Natural killer cell treated with Interleukin-12 subunit alpha and Interleukin-12 subunit beta and Interleukin-15 and Interleukin-18, amount 100 ng/mL, for 72 hours (primary cell): ENCODE results near the gene ARPC1B. TPM values are rescaled to one million over a fixed set of nuclear protein-coding genes. Genes with fewer than 3 reads are reported as not detected.
"Not testable (repeated sequence)": the region's sequence is repeated elsewhere in the genome, so short reads cannot be mapped to it uniquely, and the experiment has no call there.

ENCODE experiments used
- ATAC-seq, 2 donors: fragments of 150-1000 bp; cut with Tn5 transposase in 1 of 2; sonication (Bioruptor Pico), chemical (Tn5 transposase) in 1 of 2; 2 replicates each; pipeline ENCODE4 v1.10.0; 2021
- DNase-seq: peaks from one replicate; pipeline ENCODE4 v3.0.0; 2022; ENCODE audit warnings: low spot score
- H3K27ac Mint-ChIP-seq, 2 donors: 1 replicate in 1 of 2; 2 replicates in 1 of 2; pipeline ENCODE4 v1.8.0; 2022; ENCODE audit warnings: mixed read lengths in 2 of 2, mild to moderate bottlenecking in 1 of 2, moderate library complexity in 1 of 2
- H3K27me3 Mint-ChIP-seq, 2 donors: 1 replicate in 1 of 2; 2 replicates in 1 of 2; pipeline ENCODE4 v1.8.0; 2022; ENCODE audit warnings: mixed read lengths in 2 of 2
- H3K36me3 Mint-ChIP-seq: one replicate; pipeline ENCODE4 v1.8.0; 2022; ENCODE audit warnings: mixed read lengths
- H3K4me1 Mint-ChIP-seq, 2 donors: 1 replicate in 1 of 2; 2 replicates in 1 of 2; pipeline ENCODE4 v1.8.0; 2022; ENCODE audit warnings: low read depth in 2 of 2, mixed read lengths in 2 of 2, mild to moderate bottlenecking in 1 of 2
- H3K4me3 Mint-ChIP-seq: one replicate; pipeline ENCODE4 v1.8.0; 2022; ENCODE audit warnings: mixed read lengths
- H3K9me3 Mint-ChIP-seq: 2 replicates; pipeline ENCODE4 v1.8.0; 2022; ENCODE audit warnings: mixed read lengths
- total RNA-seq, 2 donors: library from RNA; stranded (reverse); gene quantifications; one replicate each; pipeline ENCODE4 v1.2.3, GENCODE V29; 2022

The ARPC1B gene
- 100 to 1,000 TPM; 286 to 366 TPM for total RNA-seq

DNA sequence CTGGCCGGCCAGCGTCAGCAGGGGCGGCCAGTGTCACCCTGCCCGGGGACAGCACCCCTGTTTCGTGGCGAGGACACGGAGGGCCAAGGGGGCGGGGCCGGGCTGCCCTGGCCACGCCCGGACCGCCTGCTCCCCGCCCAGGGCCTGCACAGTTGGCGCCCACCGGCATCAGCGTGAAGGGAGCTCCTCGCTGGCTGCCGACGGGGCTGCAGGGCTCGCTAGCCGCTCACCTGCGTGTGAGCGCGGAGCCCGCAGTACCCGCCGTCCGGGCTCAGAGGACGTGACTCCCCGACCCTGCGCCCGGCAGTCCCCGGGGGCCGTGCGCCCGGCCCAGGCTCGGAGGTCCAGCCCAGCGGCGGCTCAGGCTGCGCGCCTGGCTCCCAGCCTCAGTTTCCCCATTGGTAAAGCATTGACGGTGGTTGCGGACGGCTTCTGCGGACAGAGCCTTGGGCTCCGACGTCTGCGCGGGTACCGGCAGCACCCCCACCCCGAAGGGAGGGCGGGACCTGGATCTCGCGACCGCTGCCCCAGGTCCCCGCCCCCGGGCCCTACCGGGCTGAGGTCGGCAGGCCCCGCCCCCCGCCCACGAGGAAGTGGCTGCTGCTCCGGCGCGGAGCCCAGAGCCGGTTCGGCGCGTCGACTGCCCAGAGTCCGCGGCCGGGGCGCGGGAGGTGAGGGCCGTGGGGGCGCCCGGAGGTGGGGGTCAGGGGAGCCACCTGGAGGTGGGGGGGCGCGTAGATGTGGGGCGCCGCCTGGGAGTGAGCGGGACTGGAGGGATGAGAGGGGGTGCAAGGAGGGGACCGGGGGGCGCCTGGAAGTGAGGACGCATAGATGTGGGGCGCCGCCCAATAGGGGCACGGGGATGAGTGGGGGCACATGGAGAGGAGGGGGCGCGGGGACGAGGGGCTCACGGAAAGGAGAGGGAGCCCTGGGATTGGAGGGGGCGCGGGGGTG is at the start of gene ARPC1B:
ARPC1B (plus strand) TSS at position 620 of the 954 bp plus-strand sequence. CDS start 10,985 bp downstream, outside the sequence.
- peak; percentile 87 to 90 for ATAC-seq
- H3K36me3 Mint-ChIP-seq = peaks cover 10% of the 10 kb centered on the region
- peaks cover 15% of the 10 kb centered on the region in 2 donors for H3K4me1 Mint-ChIP-seq
- peak within 1 kb of the TSS; percentile 84 to 96 for H3K27ac Mint-ChIP-seq
- peak; percentile 90 for DNase-seq
- H3K27me3 Mint-ChIP-seq = no peaks in the 10 kb centered on the region
- H3K4me3 Mint-ChIP-seq = peak within 1 kb of the TSS; percentile 80
- no peaks in the 10 kb centered on the region for H3K9me3 Mint-ChIP-seq

DNA sequence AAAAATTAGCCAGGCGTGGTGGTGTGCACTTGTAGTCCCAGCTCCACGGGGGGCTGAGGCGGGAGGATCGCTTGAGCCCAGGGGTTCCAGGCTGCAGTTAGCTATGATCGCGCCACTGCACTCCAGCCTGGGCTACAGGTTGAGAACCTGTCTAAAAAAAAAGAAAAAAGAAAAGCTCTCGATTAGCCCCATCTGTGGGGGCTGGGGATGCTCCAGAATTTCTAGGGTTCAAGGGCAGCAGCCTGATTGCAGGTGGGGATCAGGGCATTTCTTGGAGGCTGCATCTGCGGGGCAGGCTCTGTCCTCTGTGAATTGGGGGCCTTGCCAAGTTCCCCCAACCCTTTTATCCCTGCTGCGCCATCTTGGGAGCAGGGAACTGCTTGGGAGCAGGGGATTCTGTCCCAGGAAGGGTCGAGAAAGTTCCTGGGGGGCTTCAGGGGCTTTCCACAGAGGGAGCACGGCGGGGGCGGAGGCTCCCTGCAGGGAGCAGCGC is 49.5 kb upstream of the ARPC1B start:
- Mint-ChIP-seq H3K9me3 (no peaks in the 10 kb centered on the region), H3K27ac (peak overlapping the region; percentile 82 to 98), H3K27me3 (peaks cover 0 to 3% of the 10 kb centered on the region in 2 donors), H3K4me1 (peaks cover 18 to 35% of the 10 kb centered on the region in 2 donors), H3K36me3 (peaks cover 9% of the 10 kb centered on the region), H3K4me3 (peak overlapping the region; percentile 98)
- ATAC-seq (no peak), DNase-seq (no peak)

DNA sequence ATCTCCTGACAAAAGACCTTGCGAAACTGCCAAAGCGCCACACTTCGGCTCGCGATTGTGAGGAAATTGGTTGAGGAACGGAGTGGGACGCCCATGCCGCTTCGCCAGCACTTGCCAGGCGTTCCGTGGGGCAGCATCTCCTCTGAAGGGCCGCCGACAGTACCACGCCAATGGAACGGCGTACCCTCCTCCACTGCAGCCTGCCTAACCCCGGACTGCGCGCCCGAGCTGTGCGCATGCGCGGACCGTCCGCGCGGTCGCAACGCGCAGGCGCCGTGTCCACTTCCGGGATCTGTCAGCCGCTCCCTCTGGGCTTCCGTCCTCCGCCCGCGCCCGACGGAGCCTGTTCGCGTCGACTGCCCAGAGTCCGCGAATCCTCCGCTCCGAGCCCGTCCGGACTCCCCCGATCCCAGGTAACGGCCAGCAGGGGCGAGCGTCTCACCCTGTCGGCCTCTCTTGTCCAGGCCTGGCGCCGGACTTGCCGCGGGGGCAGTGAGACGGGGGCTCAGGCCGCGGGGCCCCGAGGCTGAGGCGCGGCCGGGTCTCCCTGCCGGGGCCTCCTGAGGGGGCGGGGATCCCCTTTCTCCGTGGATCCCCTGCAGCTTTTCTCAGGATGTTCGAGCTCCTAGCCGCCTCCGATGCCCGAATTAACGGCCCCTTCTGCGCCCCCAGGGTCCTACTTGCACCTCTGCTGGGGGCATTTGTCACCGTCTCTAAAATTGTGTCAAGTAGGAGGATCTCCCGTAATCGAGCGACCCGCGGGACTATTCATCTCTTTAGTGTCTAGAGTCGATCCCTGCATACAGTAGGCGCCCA is 48.7 kb upstream of the ARPC1B start, which contains the start of gene ARPC1A:
ARPC1A (plus strand) TSS at position 307 of the 816 bp plus-strand sequence. CDS start 7,456 bp downstream, outside the sequence.
- Mint-ChIP-seq H3K27me3 (peaks cover 0 to 3% of the 10 kb centered on the region in 2 donors), H3K36me3 (peaks cover 9% of the 10 kb centered on the region), H3K9me3 (no peaks in the 10 kb centered on the region), H3K4me3 (peak within 1 kb of the TSS; percentile 98), H3K27ac (peak within 1 kb of the TSS; percentile 82 to 98), H3K4me1 (peaks cover 25 to 42% of the 10 kb centered on the region in 2 donors)
- ATAC-seq = peak; percentile 95 to 96
- peak; percentile 93 for DNase-seq

DNA sequence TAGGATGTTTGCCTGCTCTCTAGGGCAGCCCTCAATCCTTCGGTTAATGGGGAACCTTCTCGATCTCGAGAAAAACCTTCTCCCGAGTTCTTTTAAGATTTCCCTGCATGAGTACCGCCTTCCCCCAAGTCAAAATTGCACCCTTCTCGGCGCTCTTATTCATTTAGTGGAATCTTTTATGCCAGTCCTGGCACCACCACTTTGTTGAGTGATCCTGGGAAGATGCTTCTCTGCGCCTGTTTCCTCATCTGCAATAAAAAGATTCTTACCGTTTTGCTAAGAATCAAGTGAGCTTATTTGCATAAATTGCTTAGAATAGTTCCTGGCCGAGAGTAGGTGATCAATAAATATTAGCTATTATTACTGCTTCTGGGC is 48.1 kb upstream of the ARPC1B start:
- H3K4me1 Mint-ChIP-seq = peaks cover 28 to 46% of the 10 kb centered on the region in 2 donors
- DNase-seq (no peak), ATAC-seq (no peak)
- peaks cover 9% of the 10 kb centered on the region for H3K36me3 Mint-ChIP-seq
- H3K9me3 Mint-ChIP-seq = no peaks in the 10 kb centered on the region
- peak overlapping the region; percentile 98 for H3K4me3 Mint-ChIP-seq
- H3K27me3 Mint-ChIP-seq = peaks cover 0 to 3% of the 10 kb centered on the region in 2 donors
- peak overlapping the region; percentile 82 to 98 for H3K27ac Mint-ChIP-seq

DNA sequence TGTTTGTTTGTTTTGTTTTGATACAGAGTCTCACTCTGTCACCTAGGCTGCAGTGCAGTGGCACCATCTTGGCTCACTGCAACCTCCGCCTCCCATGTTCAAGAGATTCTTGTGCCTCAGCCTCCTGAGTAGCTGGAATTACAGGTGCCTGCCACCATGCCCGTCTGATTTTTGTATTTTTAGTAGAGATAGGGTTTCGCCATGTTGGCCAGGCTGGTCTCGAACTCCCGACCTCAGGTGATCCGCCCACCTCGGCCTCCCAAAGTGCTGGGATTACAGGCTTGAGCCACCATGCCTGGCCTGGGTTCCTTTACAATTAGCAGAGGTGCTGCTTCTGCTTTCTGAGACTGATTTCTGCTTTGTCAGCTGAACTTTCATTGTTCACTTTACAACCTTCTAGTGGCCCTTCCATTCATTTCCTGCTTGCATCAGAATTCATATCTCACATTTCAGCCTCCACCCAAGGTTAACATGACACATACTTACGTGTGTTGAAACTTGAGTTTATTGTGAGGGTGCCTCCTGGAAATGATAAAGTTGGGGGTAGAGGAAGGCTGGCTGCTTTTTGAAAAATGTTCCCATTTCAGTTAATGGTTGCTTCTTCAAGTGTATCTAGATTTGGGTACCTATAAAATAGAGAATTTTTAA is 44.1 kb upstream of the ARPC1B start:
- H3K4me3 Mint-ChIP-seq = peak overlapping the region; percentile 77
- H3K9me3 Mint-ChIP-seq, DNase-seq, H3K27me3 Mint-ChIP-seq: not testable (repeated sequence)
- peaks cover 36 to 45% of the 10 kb centered on the region in 2 donors for H3K4me1 Mint-ChIP-seq
- peaks cover 19% of the 10 kb centered on the region for H3K36me3 Mint-ChIP-seq
- ATAC-seq = peak; percentile 68 to 70
- H3K27ac Mint-ChIP-seq = peak overlapping the region; percentile 95 to 98

DNA sequence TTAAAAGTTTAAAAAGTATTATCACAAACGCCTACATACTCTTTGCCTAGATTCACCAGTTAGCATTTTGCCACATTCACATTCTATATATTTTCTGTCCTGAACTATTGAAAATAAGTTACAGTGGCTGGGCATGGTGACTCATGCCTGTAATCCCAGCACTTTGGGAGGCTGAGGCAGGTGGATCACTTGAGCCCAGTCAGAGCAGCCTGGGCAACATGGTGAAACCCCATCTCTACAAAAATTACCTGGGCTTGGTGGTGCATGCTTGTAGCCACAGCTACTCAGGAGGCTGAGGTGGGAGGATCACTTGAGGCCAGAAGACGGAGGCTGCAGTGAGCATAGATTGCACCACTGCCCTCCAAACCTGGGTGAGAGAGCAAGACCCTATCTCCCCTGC is 43.5 kb upstream of the ARPC1B start:
- DNase-seq = no peak

DNA sequence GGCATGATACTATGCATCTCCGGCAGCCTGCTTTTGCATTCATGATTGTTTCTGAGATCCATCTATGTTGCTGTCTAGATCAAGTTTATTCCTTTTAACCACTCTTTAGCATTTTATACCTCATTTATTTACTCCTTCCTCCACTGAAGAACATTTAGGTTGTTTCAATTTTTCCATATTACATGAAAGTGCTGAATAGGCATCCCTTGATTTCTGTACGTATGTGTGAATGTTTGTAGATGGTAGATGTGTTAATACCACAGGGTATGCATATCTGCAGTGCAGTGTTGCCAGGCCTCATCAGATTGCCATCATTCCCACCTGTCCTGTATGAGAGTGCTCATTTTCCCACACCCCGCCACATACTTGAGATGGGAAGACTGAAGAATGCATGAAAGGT is 34.9 kb upstream of the ARPC1B start:
- Mint-ChIP-seq H3K27ac (peak overlapping the region in 1 of 2 donors; percentile 62), H3K4me3 (no peak overlapping the region), H3K27me3 (no peaks in the 10 kb centered on the region), H3K36me3 (peaks cover 23% of the 10 kb centered on the region), H3K4me1 (peaks cover 0 to 11% of the 10 kb centered on the region in 2 donors), H3K9me3 (no peaks in the 10 kb centered on the region)
- no peak for DNase-seq
- no peak for ATAC-seq

More for the DNA sequence above, 43.5 kb upstream of the ARPC1B start:
- H3K36me3 Mint-ChIP-seq = peaks cover 20% of the 10 kb centered on the region
- peaks cover 36 to 44% of the 10 kb centered on the region in 2 donors for H3K4me1 Mint-ChIP-seq
- H3K27ac Mint-ChIP-seq = peak overlapping the region; percentile 95 to 98
- ATAC-seq = no peak
- H3K27me3 Mint-ChIP-seq = no peaks in the 10 kb centered on the region
- no peaks in the 10 kb centered on the region for H3K9me3 Mint-ChIP-seq
- H3K4me3 Mint-ChIP-seq = peak overlapping the region; percentile 77

DNA sequence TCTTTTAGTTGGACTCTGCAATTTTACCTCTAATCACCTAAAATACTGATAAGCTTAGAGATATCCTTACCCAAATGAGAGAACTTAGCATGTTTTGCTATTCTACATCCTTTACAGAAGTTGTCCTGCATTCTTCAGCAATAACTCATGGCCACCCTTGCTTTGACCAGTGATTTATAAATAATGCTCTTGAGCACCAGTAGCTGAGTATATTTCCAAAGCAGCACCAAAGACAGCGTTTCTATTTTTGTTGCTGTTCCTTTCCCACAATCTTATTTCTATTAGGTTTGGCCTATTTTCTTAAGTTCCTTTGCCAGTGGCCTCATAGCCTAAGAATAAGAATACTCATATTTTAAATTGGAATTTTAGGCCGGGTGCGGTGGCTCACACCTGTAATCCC is 33.9 kb upstream of the ARPC1B start:
- Mint-ChIP-seq H3K27me3 (no peaks in the 10 kb centered on the region), H3K4me1 (peaks cover 0 to 11% of the 10 kb centered on the region in 2 donors), H3K4me3 (no peak overlapping the region), H3K27ac (peak overlapping the region in 1 of 2 donors; percentile 50), H3K9me3 (no peaks in the 10 kb centered on the region), H3K36me3 (peaks cover 18% of the 10 kb centered on the region)
- ATAC-seq = no peak
- no peak for DNase-seq

DNA sequence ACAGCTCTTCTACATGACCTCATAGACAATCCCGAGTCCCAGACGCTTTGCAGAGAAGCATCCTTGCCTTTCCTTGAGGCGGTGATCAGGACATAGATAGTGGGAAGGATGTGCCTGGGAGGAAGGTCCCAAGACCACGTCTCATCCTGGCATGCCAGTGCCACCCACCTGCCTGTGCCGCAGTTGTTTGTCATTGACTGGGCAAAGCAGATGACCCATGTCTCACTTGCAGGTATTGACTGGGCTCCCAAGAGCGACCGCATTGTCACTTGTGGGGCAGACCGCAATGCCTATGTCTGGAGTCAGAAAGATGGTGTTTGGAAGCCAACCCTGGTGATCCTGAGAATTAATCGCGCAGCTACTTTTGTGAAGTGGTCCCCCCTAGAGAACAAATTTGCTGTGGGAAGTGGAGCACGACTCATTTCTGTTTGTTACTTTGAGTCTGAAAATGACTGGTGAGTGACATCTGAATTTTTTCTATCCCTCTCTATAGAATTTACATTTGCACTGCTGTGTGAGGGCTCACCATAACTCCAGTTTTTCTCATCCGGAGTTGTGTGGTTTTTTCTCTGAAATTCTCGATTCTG is 30.4 kb upstream of the ARPC1B start:
- Mint-ChIP-seq H3K9me3 (no peaks in the 10 kb centered on the region), H3K27me3 (no peaks in the 10 kb centered on the region), H3K36me3 (peaks cover 8% of the 10 kb centered on the region), H3K27ac (peak overlapping the region in 1 of 2 donors; percentile 43), H3K4me1 (peaks cover 0 to 9% of the 10 kb centered on the region in 2 donors), H3K4me3 (no peak overlapping the region)
- ATAC-seq (no peak), DNase-seq (no peak)

DNA sequence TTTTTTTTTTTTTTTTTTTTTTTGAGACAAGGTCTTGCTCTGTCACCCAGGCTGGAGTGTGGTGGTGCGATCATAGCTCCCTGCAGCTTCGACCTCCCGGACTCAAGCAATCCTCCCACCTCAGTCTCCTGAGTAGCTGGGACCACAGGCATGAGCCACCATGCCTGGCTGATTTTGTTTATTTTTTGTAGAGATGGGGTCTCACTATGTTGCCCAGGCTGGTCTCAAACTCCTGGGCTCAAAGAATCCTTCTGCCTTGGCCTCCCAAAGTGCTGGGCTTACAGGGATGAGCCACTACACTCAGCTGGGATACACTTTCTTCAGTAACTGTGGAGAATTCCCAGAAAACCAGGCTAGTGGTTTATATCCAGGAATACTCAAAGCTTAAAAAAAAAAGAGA is 23.9 kb upstream of the ARPC1B start:
- DNase-seq, ATAC-seq, H3K9me3 Mint-ChIP-seq, H3K27ac Mint-ChIP-seq, H3K4me3 Mint-ChIP-seq, H3K4me1 Mint-ChIP-seq, H3K27me3 Mint-ChIP-seq, H3K36me3 Mint-ChIP-seq: not testable (repeated sequence)

DNA sequence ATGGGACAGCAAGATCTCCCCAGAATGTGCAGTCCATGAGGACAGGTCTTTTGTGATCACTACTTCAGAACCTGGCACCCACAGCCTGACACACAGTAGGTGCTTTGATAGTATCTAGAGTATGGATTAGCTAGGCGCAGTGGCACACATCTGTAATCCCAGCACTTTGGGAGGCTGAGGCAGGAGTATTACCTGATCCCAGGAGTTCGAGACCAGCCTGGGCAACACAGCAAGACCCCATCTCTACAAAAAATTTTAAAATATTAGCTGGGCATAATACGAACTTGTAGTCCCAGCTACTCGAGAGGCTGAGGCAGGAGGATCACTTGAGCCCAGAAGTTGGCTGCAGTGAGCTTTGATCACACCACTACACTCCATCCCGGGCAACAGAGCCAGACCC is 22.3 kb upstream of the ARPC1B start:
- no peak overlapping the region for H3K4me3 Mint-ChIP-seq
- H3K27ac Mint-ChIP-seq = no peak overlapping the region
- DNase-seq (no peak), ATAC-seq (no peak)
- no peaks in the 10 kb centered on the region for H3K9me3 Mint-ChIP-seq
- H3K4me1 Mint-ChIP-seq = peaks cover 0 to 2% of the 10 kb centered on the region in 2 donors
- no peaks in the 10 kb centered on the region for H3K27me3 Mint-ChIP-seq
- H3K36me3 Mint-ChIP-seq = peaks cover 4% of the 10 kb centered on the region

DNA sequence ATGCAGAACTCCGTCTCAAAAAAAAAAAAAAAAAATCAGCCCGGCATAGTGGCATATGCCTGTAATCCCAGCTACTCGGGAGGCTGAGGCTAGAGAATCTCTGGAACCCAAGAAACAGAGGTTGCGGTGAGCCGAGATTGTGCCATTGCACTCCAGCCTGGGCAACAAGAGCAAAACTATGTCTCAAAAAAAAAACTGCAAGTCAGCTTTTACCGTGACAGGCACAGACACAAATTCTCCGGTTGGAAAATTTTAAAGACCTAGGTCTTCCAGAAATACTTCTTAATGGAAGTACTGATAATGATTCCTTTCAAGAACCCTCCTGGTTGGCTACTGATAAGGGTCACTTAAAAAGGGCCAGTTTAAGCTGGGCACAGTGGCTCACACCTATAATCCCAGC is 19.4 kb upstream of the ARPC1B start:
- peaks cover 15% of the 10 kb centered on the region for H3K36me3 Mint-ChIP-seq
- no peaks in the 10 kb centered on the region for H3K9me3 Mint-ChIP-seq
- ATAC-seq (no peak), DNase-seq (no peak)
- H3K4me1 Mint-ChIP-seq = peaks cover 0 to 4% of the 10 kb centered on the region in 2 donors
- H3K27ac Mint-ChIP-seq = no peak overlapping the region
- H3K27me3 Mint-ChIP-seq = no peaks in the 10 kb centered on the region
- no peak overlapping the region for H3K4me3 Mint-ChIP-seq
